Activated CD8-positive, alpha-beta memory T cell treated with anti-CD3 and anti-CD28 coated beads, Interleukin-2, amount 10 ng/mL, durations not matched to agents 7 days and 5 days (primary cell): ENCODE data around the gene DYNLT4. TPM values are rescaled to one million over a fixed set of nuclear protein-coding genes. Genes with fewer than 3 reads are reported as not detected.
A peak's percentile ranks its signal among the peaks of the same experiment; 100 is the strongest.
"Not testable (repeated sequence)": the region's sequence is repeated elsewhere in the genome, so short reads cannot be mapped to it uniquely, and the experiment has no call there.

ENCODE experiments used
- ATAC-seq: fragments of 150-1000 bp; cut with Tn5 transposase; one replicate; pipeline ENCODE4 v1.10.0; 2021; ENCODE audit warnings: moderate library complexity
- CTCF ChIA-PET: fragments of 350-600 bp; sonication (Branson Sonifier 250); formaldehyde crosslinking; loops from one replicate; lab custom pipeline; 2021; ENCODE audit warnings: antibody characterized with exemption; lab: Charles Lee
- DNase-seq: peaks from one replicate; pipeline ENCODE4 v3.0.0-alpha.2; 2020
- H3K27ac Mint-ChIP-seq: one replicate; pipeline ENCODE4 v1.8.0; 2021; ENCODE audit warnings: mild to moderate bottlenecking, mixed read lengths
- H3K27me3 Mint-ChIP-seq: one replicate; pipeline ENCODE4 v1.8.0; 2021; ENCODE audit warnings: mixed read lengths
- H3K36me3 Mint-ChIP-seq: one replicate; pipeline ENCODE4 v1.8.0; 2021; ENCODE audit warnings: mild to moderate bottlenecking, mixed read lengths
- H3K4me1 Mint-ChIP-seq: one replicate; pipeline ENCODE4 v1.8.0; 2021; ENCODE audit warnings: mixed read lengths
- H3K4me3 Mint-ChIP-seq: one replicate; pipeline ENCODE4 v1.8.0; 2021; ENCODE audit warnings: mild to moderate bottlenecking, moderate library complexity, mixed read lengths
- H3K9me3 Mint-ChIP-seq: one replicate; pipeline ENCODE4 v1.8.0; 2022; ENCODE audit warnings: low read depth, mixed read lengths
- total RNA-seq, 2 experiments: library from RNA; stranded (reverse); gene quantifications; one replicate each; pipeline ENCODE4 v1.2.3, GENCODE V29; 2021

DYNLT4 gene
- total RNA-seq, 2 experiments from 2014 or later = 0.40 to 1.3 TPM

DNA sequence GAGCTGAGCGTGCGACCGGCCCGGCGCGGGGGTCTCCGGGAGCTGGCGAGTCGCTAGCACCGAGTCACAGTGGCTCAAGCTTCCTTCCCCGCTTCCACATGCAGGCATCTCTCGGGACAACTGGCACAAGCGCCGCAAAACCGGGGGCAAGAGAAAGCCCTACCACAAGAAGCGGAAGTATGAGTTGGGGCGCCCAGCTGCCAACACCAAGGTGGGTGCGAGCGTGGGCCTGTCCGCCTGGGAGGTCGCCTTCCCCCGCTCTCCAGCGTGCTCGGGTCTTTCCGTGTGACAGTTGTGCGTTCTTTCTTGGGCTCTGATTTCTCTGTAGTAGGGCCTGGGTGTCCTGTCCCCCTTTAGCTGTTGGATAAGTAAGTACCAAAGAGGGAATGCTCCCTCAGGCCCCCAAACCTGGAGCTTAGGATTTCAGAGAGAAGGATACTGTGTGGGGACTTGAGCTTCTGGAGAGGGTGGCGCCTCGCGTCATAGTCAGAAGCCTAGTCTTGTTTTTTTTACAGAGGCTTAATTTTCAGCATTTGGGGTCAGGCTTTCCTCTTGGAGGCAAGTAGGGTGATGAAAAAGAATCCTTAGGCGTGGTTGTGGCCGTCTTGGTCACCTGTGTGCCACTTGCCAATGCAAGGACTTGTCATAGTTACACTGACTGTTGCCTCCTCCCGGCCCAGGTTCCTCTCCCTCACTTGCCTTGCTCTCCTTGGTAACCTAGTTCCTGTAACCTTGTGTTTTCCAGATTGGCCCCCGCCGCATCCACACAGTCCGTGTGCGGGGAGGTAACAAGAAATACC is 31.0 kb downstream of the DYNLT4 start:
- H3K36me3 Mint-ChIP-seq = peaks cover 55% of the 10 kb centered on the region

DNA sequence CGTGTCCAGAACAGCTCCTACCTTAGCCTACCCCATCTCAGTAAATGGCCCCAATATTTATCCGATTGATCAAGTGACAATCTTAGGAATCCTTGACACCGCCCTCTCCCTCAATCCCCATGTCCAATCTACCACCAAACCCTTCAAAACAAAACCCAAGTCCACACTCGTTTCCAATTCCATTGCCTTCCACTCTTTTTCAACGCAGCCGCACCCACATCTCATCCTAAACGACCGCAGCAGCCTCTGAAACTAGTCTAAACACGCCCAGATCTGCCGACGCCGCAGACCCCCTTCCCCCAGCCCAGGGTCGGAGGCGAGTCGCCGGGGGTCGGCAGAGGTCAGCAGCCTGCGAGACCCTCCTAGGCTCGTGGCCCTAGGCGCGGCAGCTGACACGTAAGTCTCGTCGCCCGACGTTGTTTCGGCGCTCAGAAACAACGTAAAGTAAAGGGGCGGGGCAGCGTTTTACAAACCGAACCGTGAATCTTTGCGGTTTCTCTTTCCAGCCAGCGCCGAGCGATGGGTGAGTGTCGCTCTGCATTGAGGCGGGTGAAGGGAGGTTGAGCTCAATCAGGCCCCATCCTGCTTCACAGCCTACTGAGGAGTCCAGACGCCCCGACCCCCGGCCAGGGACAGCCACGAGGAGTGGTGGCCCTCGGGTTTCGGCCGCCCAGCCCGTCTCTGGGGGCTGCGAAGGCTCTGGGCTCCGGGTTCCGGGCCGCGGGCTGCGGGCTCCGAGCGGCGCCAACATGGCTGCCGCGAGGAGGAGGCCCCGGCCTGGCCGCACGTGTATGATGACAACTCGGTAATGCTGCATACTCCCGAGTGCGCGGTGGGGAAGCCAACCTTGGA is 31.8 kb downstream of the DYNLT4 start, which contains the start of gene RPS8:
Gene RPS8 (plus strand): TSS at position 463 of the 852 bp plus-strand sequence. CDS start 57 bp downstream, at position 520.
- DNase-seq = peak; percentile 95
- Mint-ChIP-seq H3K4me1 (peaks cover 37% of the 10 kb centered on the region), H3K4me3 (peak within 1 kb of the TSS; percentile 93), H3K27ac (peak within 1 kb of the TSS; percentile 93), H3K36me3 (peaks cover 46% of the 10 kb centered on the region), H3K9me3 (no peaks in the 10 kb centered on the region), H3K27me3 (no peaks in the 10 kb centered on the region)
- ATAC-seq = peak; percentile 81
- CTCF ChIA-PET = interaction anchor here (0.8 to 3.3 kb wide), 11 partner anchors 10 to 528 kb away, joined by 3 to 35 read pairs (median 4); partner anchors contain the start of genes BEST4, HECTD3, KIF2C and PLK3

More for the DNA sequence above, 31.0 kb downstream of the DYNLT4 start:
- Mint-ChIP-seq H3K4me1 (peaks cover 41% of the 10 kb centered on the region), H3K27ac (peak overlapping the region; percentile 93), H3K9me3 (no peaks in the 10 kb centered on the region), H3K4me3 (peak overlapping the region; percentile 93), H3K27me3 (no peaks in the 10 kb centered on the region)
- peak; percentile 38 for ATAC-seq
- CTCF ChIA-PET = interaction anchor here (0.8 to 3.3 kb wide), 11 partner anchors 9 to 527 kb away, joined by 3 to 35 read pairs (median 4); partner anchors contain the start of genes BEST4, HECTD3, KIF2C and PLK3
- DNase-seq = peak; percentile 67

DNA sequence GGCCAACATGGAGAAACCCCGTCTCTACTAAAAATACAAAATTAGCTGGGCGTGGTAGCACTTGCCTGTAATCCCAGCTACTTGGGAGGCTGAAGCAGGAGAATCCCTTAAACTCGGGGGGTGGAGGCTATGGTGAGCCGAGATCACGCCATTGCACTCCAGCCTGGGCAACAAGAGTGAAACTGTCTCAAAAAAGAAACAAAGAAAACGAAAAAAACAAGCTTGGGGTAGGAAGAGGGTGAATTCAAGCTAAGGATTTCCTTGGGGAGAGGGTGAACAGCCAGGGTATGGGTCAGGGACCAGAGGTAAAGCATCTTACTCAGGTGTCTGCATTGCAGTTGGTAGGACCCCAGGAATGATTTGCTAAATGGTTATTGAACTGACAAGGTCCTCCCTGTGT is 40.7 kb downstream of the DYNLT4 start:
- ATAC-seq, H3K4me3 Mint-ChIP-seq, H3K27ac Mint-ChIP-seq, H3K9me3 Mint-ChIP-seq, DNase-seq, H3K4me1 Mint-ChIP-seq, H3K27me3 Mint-ChIP-seq: not testable (repeated sequence)
- peaks cover 40% of the 10 kb centered on the region for H3K36me3 Mint-ChIP-seq
- CTCF ChIA-PET = interaction anchor here (1.4 kb wide), 1 partner anchor 34 kb away, joined by 3 read pairs; the partner anchor contains the start of gene PLK3

DNA sequence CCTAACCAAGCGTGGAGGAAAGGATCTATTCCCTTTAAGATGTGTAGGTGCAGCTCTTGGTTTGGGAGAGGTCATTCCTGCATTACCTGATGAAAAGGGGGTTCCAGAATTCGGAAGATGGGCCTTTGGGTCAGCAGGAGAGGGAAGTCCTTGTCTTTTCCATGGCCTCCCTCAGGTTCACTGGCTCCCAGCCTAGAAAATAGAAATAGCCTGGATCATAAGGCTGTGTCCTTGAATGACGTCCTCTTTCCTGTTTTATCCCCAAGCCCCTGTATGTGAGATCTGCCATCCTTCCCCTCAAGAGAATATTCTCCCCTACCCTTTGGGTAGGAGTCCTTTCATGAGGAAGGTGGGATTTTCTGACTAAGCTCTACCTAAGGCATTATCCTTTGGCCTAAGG is 46.3 kb downstream of the DYNLT4 start:
- no peak for ATAC-seq
- H3K27ac Mint-ChIP-seq = no peak overlapping the region
- peaks cover 12% of the 10 kb centered on the region for H3K4me1 Mint-ChIP-seq
- no peaks in the 10 kb centered on the region for H3K27me3 Mint-ChIP-seq
- CTCF ChIA-PET = no interaction called here
- DNase-seq = no peak
- H3K4me3 Mint-ChIP-seq = no peak overlapping the region
- peaks cover 66% of the 10 kb centered on the region for H3K36me3 Mint-ChIP-seq
- H3K9me3 Mint-ChIP-seq = no peaks in the 10 kb centered on the region

DNA sequence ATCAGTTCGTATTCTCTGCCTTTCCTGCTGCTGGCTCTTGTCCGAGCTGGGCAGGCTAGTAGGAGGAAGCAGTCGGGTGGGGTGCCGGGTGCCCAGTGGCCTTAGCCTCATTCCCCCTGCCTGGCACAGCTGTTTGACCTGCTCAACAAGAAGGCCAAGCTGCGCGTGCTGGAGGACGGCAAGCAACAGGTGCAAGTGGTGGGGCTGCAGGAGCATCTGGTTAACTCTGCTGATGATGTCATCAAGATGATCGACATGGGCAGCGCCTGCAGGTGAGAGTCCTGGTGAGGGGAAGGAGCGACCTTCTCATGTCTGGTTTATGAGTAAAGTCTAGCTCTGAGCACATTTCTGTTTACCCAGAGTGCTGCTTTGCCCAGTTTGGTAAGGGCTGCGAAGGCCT is 48.1 kb downstream of the DYNLT4 start:
- Mint-ChIP-seq H3K27me3 (no peaks in the 10 kb centered on the region), H3K4me3 (no peak overlapping the region), H3K36me3 (peaks cover 77% of the 10 kb centered on the region), H3K4me1 (peaks cover 15% of the 10 kb centered on the region), H3K27ac (no peak overlapping the region), H3K9me3 (no peaks in the 10 kb centered on the region)
- no peak for ATAC-seq
- CTCF ChIA-PET = interaction anchor here (1.0 to 1.5 kb wide), 3 partner anchors 12 to 28 kb away, joined by 3 to 4 read pairs (median 3); partner anchors contain the start of gene RNU5D-1
- no peak for DNase-seq

DNA sequence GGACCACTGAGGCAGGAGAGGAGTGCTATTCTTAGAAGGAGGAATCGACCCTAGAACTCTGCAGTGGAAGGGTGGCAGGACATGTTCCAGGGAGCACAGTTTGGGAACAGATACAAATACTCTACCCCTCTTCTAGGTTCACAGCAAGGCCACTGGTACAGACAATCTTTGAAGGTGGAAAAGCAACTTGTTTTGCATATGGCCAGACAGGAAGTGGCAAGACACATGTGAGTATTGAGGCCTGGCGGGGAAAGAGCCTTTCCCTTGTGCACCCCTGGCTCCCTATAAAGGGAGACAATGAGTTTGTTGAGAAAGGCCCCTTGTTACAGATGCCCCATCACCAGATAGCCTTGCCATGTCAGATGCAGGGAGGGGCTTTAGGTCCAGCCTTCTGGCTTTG is 49.7 kb downstream of the DYNLT4 start:
- Mint-ChIP-seq H3K27ac (peak overlapping the region; percentile 63), H3K4me1 (peaks cover 15% of the 10 kb centered on the region), H3K27me3 (no peaks in the 10 kb centered on the region), H3K36me3 (peaks cover 75% of the 10 kb centered on the region), H3K9me3 (no peaks in the 10 kb centered on the region), H3K4me3 (no peak overlapping the region)
- DNase-seq (no peak), ATAC-seq (no peak)
- CTCF ChIA-PET = no interaction called here

Other genes with a start within 250 kb of the DYNLT4 start
- gene TMEM53, start 132.9 kb downstream of the DYNLT4 start, total RNA-seq = 1 to 10 TPM; 3.6 to 3.7 TPM
- gene ARMH1, start 132.6 kb downstream of the DYNLT4 start, total RNA-seq = 10 to 100 TPM; 17.0 to 17.2 TPM
- not detected for gene RNU5D-1, start 76.2 kb downstream of the DYNLT4 start, total RNA-seq
- 100 to 1,000 TPM; 102 to 107 TPM for gene KIF2C, start 67.5 kb downstream of the DYNLT4 start, total RNA-seq
- gene RPS8, start 31.8 kb downstream of the DYNLT4 start, total RNA-seq = 1,000 to 10,000 TPM; 1,353 to 1,538 TPM
- gene BEST4, start 19.2 kb downstream of the DYNLT4 start, total RNA-seq = under 1 TPM; 0.73 to 0.79 TPM
- gene PLK3, start 7.0 kb downstream of the DYNLT4 start, total RNA-seq = 10 to 100 TPM; 43.1 to 48.9 TPM
- 1 to 10 TPM; 3.7 to 4.5 TPM for gene BTBD19, start 1.2 kb upstream of the DYNLT4 start, total RNA-seq
- gene PTCH2, start 35.9 kb upstream of the DYNLT4 start, total RNA-seq = 1 to 10 TPM in 1 of 2 experiments, under 1 TPM in 1; 0.82 to 3.6 TPM
- gene EIF2B3, start 179.2 kb upstream of the DYNLT4 start, total RNA-seq = 10 to 100 TPM; 26.5 to 33.3 TPM
- 10 to 100 TPM; 31.5 to 32.6 TPM for gene HECTD3, start 204.0 kb upstream of the DYNLT4 start, total RNA-seq
- 10 to 100 TPM; 68.5 to 72.7 TPM for gene UROD, start 204.9 kb upstream of the DYNLT4 start, total RNA-seq